ENCODE measurements around the gene FICD.
"Not testable (repeated sequence)": the region's sequence is repeated elsewhere in the genome, so short reads cannot be mapped to it uniquely, and the experiment has no call there.

The FICD gene

GRCh38 chr12:108514973-108515814 lies at the start of gene FICD:
TSS of gene FICD (plus strand) at chr12:108515277. CDS start at chr12:108516973, 1,696 bp downstream.
- DNase-seq (ENCODE audit: low read depth in 2 of 2): peak; percentile 99 to 100

GRCh38 chr12:108465417-108465816 lies 49.7 kb upstream of the FICD start:
- DNase-seq (ENCODE audit: low read depth in 2 of 2): no peak

GRCh38 chr12:108468196-108468968 lies 46.7 kb upstream of the FICD start:
- DNase-seq (ENCODE audit: low read depth in 2 of 2): no peak

GRCh38 chr12:108473400-108474055 lies 41.5 kb upstream of the FICD start:
- no peak for DNase-seq (ENCODE audit: low read depth in 2 of 2)

GRCh38 chr12:108475396-108475795 lies 39.7 kb upstream of the FICD start:
- DNase-seq (ENCODE audit: low read depth in 2 of 2): no peak

- DNase-seq (ENCODE audit: low read depth in 2 of 2): no peak
Measured at GRCh38 chr12:108477055-108477880, 37.8 kb upstream of the FICD start.

- no peak for DNase-seq (ENCODE audit: low read depth in 2 of 2)
Measured at GRCh38 chr12:108477881-108478259, 37.2 kb upstream of the FICD start.

GRCh38 chr12:108478611-108479206 lies 36.4 kb upstream of the FICD start:
- DNase-seq (ENCODE audit: low read depth in 2 of 2): no peak

- DNase-seq (ENCODE audit: low read depth in 2 of 2): no peak
Measured at GRCh38 chr12:108479364-108480070, 35.6 kb upstream of the FICD start.

- DNase-seq (ENCODE audit: low read depth in 2 of 2): no peak
Measured at GRCh38 chr12:108482717-108483212, 32.3 kb upstream of the FICD start.

- no peak for DNase-seq (ENCODE audit: low read depth in 2 of 2)
Measured at GRCh38 chr12:108483213-108484059, 31.6 kb upstream of the FICD start.

- no peak for DNase-seq (ENCODE audit: low read depth in 2 of 2)
Measured at GRCh38 chr12:108484431-108484830, 30.6 kb upstream of the FICD start.

- no peak for DNase-seq (ENCODE audit: low read depth in 2 of 2)
Measured at GRCh38 chr12:108484845-108485244, 30.2 kb upstream of the FICD start.

GRCh38 chr12:108485371-108485770 lies 29.7 kb upstream of the FICD start:
- not testable (repeated sequence) for DNase-seq (ENCODE audit: low read depth in 2 of 2)

- not testable (repeated sequence) for DNase-seq (ENCODE audit: low read depth in 2 of 2)
Measured at GRCh38 chr12:108487029-108487428, 28.0 kb upstream of the FICD start.

- no peak for DNase-seq (ENCODE audit: low read depth in 2 of 2)
Measured at GRCh38 chr12:108491256-108491655, 23.8 kb upstream of the FICD start.

GRCh38 chr12:108495054-108495453 lies 20.0 kb upstream of the FICD start:
- DNase-seq (ENCODE audit: low read depth in 2 of 2): no peak

- no peak for DNase-seq (ENCODE audit: low read depth in 2 of 2)
Measured at GRCh38 chr12:108495823-108496579, 19.1 kb upstream of the FICD start.

- DNase-seq (ENCODE audit: low read depth in 2 of 2): no peak
Measured at GRCh38 chr12:108498136-108498535, 16.9 kb upstream of the FICD start.
